SK-N-SH (cell line): ENCODE results near the gene CTTN. TPM values are rescaled to one million over a fixed set of nuclear protein-coding genes. Genes with fewer than 3 reads are reported as not detected.
"Not testable (repeated sequence)": the region's sequence is repeated elsewhere in the genome, so short reads cannot be mapped to it uniquely, and the experiment has no call there.

Experiments used
- CTCF ChIA-PET: fragments of 300-600, 350-600 bp; formaldehyde crosslinking; extraction: SDS; loops from one replicate; lab custom pipeline; 2021; lab: Yijun Ruan, JAX
- POLR2A ChIA-PET: fragments of 350-600 bp; sonication (Branson Sonifier 250); formaldehyde crosslinking; extraction: SDS; loops from one replicate; lab custom pipeline; 2020; ENCODE audit warnings: antibody characterized with exemption, inconsistent platforms; lab: Yijun Ruan, JAX
- DNase-seq: peaks from one replicate; pipeline ENCODE4 v3.0.0; 2012
- H2AFZ ChIP-seq: fragments of 200-600 bp; sonication (generic); 2 replicates; pipeline ENCODE4 v1.8.1; 2016; ENCODE audit warnings: antibody characterized with exemption, mild to moderate bottlenecking, low read depth
- H3F3A ChIP-seq: fragments of 200-600 bp; sonication (generic); replicated peaks from 2 replicates; pipeline ENCODE3; 2016; ENCODE audit warnings: antibody characterized with exemption, mild to moderate bottlenecking; ENCODE audit not compliant: insufficient read depth
- H3K27ac ChIP-seq, 2 experiments: fragments of 200-500 bp in 1 of 2; fragments of 200-600 bp in 1 of 2; sonication (Bioruptor generic) in 1 of 2; sonication (generic), shearing (Covaris generic) in 1 of 2; 2 replicates each; pipeline versions ENCODE4 v1.5.1 to v1.6.1; 2014 to 2016; ENCODE audit warnings: low read depth in 2 of 2, inconsistent platforms in 1 of 2, low read length in 1 of 2, mild to moderate bottlenecking in 1 of 2, mixed read lengths in 1 of 2
- H3K27me3 ChIP-seq: fragments of 200-600 bp; sonication (generic), shearing (Covaris generic); 2 replicates; pipeline ENCODE4 v1.6.1; 2016; ENCODE audit warnings: mixed run types; ENCODE audit not compliant: insufficient read depth
- H3K36me3 ChIP-seq, 2 experiments: fragments of 200-500 bp in 1 of 2; fragments of 200-600 bp in 1 of 2; sonication (Bioruptor generic) in 1 of 2; sonication (generic) in 1 of 2; replicated peaks in 1 of 2; 2 replicates each; pipeline versions ENCODE3 to v1.5.1; 2014 to 2016; ENCODE audit warnings: low read length in 1 of 2, mild to moderate bottlenecking in 1 of 2; ENCODE audit not compliant: insufficient read depth in 2 of 2, control insufficient read depth in 1 of 2
- H3K4me1 ChIP-seq, 2 experiments: fragments of 200-500 bp in 1 of 2; fragments of 200-600 bp in 1 of 2; sonication (Bioruptor generic) in 1 of 2; sonication (generic), shearing (Covaris generic) in 1 of 2; 2 replicates each; pipeline versions ENCODE4 v1.5.1 to v1.6.1; 2014 to 2016; ENCODE audit warnings: low read depth in 1 of 2, low read length in 1 of 2, mixed run types in 1 of 2; ENCODE audit not compliant: insufficient read depth in 2 of 2, control insufficient read depth in 1 of 2
- H3K4me2 ChIP-seq: fragments of 200-600 bp; sonication (generic), shearing (Covaris generic); 2 replicates; pipeline ENCODE4 v1.6.1; 2017; ENCODE audit warnings: mixed run types
- H3K4me3 ChIP-seq, 2 experiments: fragments of 200-500 bp in 1 of 2; fragments of 200-600 bp in 1 of 2; sonication (Bioruptor generic) in 1 of 2; sonication (generic), shearing (Covaris generic) in 1 of 2; 2 replicates each; pipeline versions ENCODE4 v1.5.1 to v1.8.1; 2014 to 2016; ENCODE audit warnings: low read depth in 2 of 2, inconsistent platforms in 1 of 2, low read length in 1 of 2, mild to moderate bottlenecking in 1 of 2, mixed read lengths in 1 of 2, moderate library complexity in 1 of 2
- H3K79me2 ChIP-seq: fragments of 200-600 bp; sonication (generic); 2 replicates; pipeline ENCODE4 v1.8.1; 2017; ENCODE audit warnings: mild to moderate bottlenecking; ENCODE audit not compliant: insufficient read depth
- H3K9ac ChIP-seq: fragments of 200-600 bp; sonication (generic); 2 replicates; pipeline ENCODE4 v1.6.1; 2017; ENCODE audit warnings: mixed run types
- H3K9me2 ChIP-seq: fragments of 200-600 bp; sonication (generic); 2 replicates; pipeline ENCODE4 v1.6.1; 2017; ENCODE audit warnings: mixed run types
- H3K9me3 ChIP-seq: fragments of 200-600 bp; sonication (generic); 2 replicates; pipeline ENCODE4 v1.6.1; 2017; ENCODE audit warnings: mixed run types, mild to moderate bottlenecking, moderate library complexity
- H4K20me1 ChIP-seq: fragments of 200-600 bp; sonication (generic); 2 replicates; pipeline ENCODE4 v1.6.1; 2017; ENCODE audit warnings: mild to moderate bottlenecking, mixed run types; ENCODE audit not compliant: insufficient read depth
- CTCF ChIP-seq: fragments of 200-600 bp; sonication (generic); IDR thresholded peaks from 2 replicates; pipeline ENCODE4 v1.6.1; 2017; ENCODE audit warnings: antibody characterized with exemption, mild to moderate bottlenecking, moderate library complexity
- FOXJ3 ChIP-seq: sonication (generic); formaldehyde crosslinking; IDR thresholded peaks from 2 replicates; pipeline ENCODE4 v1.5.1; 2020; ENCODE audit warnings: mild to moderate bottlenecking, missing genetic modification reagents
- JUND ChIP-seq: IDR thresholded peaks from 2 replicates; pipeline ENCODE4 v1.4.0; 2012
- PBX3 ChIP-seq: IDR thresholded peaks from 2 replicates; pipeline ENCODE4; 2012
- POLR2AphosphoS5 ChIP-seq: IDR thresholded peaks from 2 replicates; pipeline ENCODE4 v1.6.1; 2012; ENCODE audit warnings: low read depth, low read length
- SIN3A ChIP-seq: IDR thresholded peaks from 2 replicates; pipeline ENCODE4 v1.6.1; 2012; ENCODE audit warnings: low read depth, mild to moderate bottlenecking, low read length, moderate library complexity, borderline replicate concordance
- WGBS: methylation state at CpG from one replicate; pipeline ENCODE4 v1.1.6; 2017; ENCODE audit warnings: low lambda C conversion rate; 5-methylcytosine and 5-hydroxymethylcytosine counted together
- polyA plus RNA-seq, 3 experiments: library from polyadenylated mRNA; depleted of rRNA; stranded (reverse); fragments of >200 nt; gene quantifications; 2 replicates each; pipeline ENCODE4 v1.2.3, GENCODE V29; 2012

The CTTN gene
- polyA plus RNA-seq, 1 of the 3 experiments (the other 2 are of a cell fraction), result 243 TPM

GRCh38 chr11:70448983-70449567 is 50.7 kb downstream of the CTTN start:
- Histone ChIP-seq H3K9me2 (no peaks in the 10 kb centered on the region), H3K4me2 (no peak overlapping the region), H3K4me1 (no peaks in the 10 kb centered on the region), H3K27ac (no peak overlapping the region), H3K79me2 (no peaks in the 10 kb centered on the region), H3K36me3 (no peaks in the 10 kb centered on the region), H3K4me3 (no peak overlapping the region)
- no peak for DNase-seq
- peak; percentile 63 for TF ChIP-seq CTCF
- TF ChIP-seq SIN3A, result no peak
- TF ChIP-seq, all 33 proteins: peak for 1
- ChIA-PET POLR2A (no interaction called here), CTCF (no interaction called here)
- WGBS, result 32% methylated on average over 2 of the region's 2 CpGs
- H3K9me3 ChIP-seq, result peaks cover 7% of the 10 kb centered on the region; the same call in 1 of the 2 replicates
- no peaks in the 10 kb centered on the region for H3F3A ChIP-seq
- H3K27me3 ChIP-seq, result no peaks in the 10 kb centered on the region
- H3K9ac ChIP-seq, result no peak overlapping the region
- H2AFZ ChIP-seq, result no peak overlapping the region
- no peaks in the 10 kb centered on the region for H4K20me1 ChIP-seq

- H3K4me3 ChIP-seq, result no peak overlapping the region
- TF ChIP-seq JUND (no peak), PBX3 (no peak), FOXJ3 (CRISPR knock-in tag) (no peak), CTCF (no peak), POLR2AphosphoS5 (no peak)
- no peaks in the 10 kb centered on the region; a peak in 1 of 4 replicates for H3K4me1 ChIP-seq
- ChIA-PET CTCF (interaction anchor here (1.2 to 1.3 kb wide), 2 partner anchors 11 to 13 kb away, joined by 3 read pairs; no protein-coding TSS in a partner anchor), POLR2A (no interaction called here)
- H4K20me1 ChIP-seq, result no peaks in the 10 kb centered on the region
- H3K79me2 ChIP-seq, result no peaks in the 10 kb centered on the region
- no peak overlapping the region for H3K27ac ChIP-seq
- H3K9ac ChIP-seq, result no peak overlapping the region
- no peaks in the 10 kb centered on the region for H3F3A ChIP-seq
- no peak overlapping the region for H3K4me2 ChIP-seq
- no peaks in the 10 kb centered on the region for H3K27me3 ChIP-seq
- no peak for DNase-seq
- no peaks in the 10 kb centered on the region for H3K36me3 ChIP-seq
- no peaks in the 10 kb centered on the region for H3K9me2 ChIP-seq
- peaks cover 4% of the 10 kb centered on the region; the same call in 1 of the 2 replicates for H3K9me3 ChIP-seq
- WGBS, result 41% methylated on average over 9 of the region's 9 CpGs
- H2AFZ ChIP-seq, result no peak overlapping the region
Measured at GRCh38 chr11:70454197-70454767, 56.0 kb downstream of the CTTN start.

GRCh38 chr11:70454811-70455210 is 56.5 kb downstream of the CTTN start:
- H3F3A ChIP-seq, H3K9me2 ChIP-seq, H2AFZ ChIP-seq, H3K36me3 ChIP-seq, H3K4me3 ChIP-seq, POLR2A ChIA-PET, H3K4me1 ChIP-seq, H4K20me1 ChIP-seq, H3K79me2 ChIP-seq, H3K9ac ChIP-seq, H3K4me2 ChIP-seq, H3K27me3 ChIP-seq, DNase-seq, H3K27ac ChIP-seq, H3K9me3 ChIP-seq: not testable (repeated sequence)
- CTCF ChIA-PET, result interaction anchor here (1.3 kb wide), 1 partner anchor 12 kb away, joined by 3 read pairs; no protein-coding TSS in a partner anchor
- WGBS, result 50% methylated on average over 9 of the region's 9 CpGs
